GM18502 (cell line): ENCODE measurements around the gene TPK1.
A peak's percentile ranks its signal among the peaks of the same experiment; 100 is the strongest.
"Not testable (repeated sequence)": the region's sequence is repeated elsewhere in the genome, so short reads cannot be mapped to it uniquely, and the experiment has no call there.

Experiments used
- ATAC-seq: cut with Tn5 transposase; IDR thresholded peaks from one replicate; pipeline ENCODE4 v1.9.1; 2021; ENCODE audit warnings: mild to moderate bottlenecking; ENCODE audit not compliant: unreplicated experiment, poor library complexity

TPK1 gene

DNA sequence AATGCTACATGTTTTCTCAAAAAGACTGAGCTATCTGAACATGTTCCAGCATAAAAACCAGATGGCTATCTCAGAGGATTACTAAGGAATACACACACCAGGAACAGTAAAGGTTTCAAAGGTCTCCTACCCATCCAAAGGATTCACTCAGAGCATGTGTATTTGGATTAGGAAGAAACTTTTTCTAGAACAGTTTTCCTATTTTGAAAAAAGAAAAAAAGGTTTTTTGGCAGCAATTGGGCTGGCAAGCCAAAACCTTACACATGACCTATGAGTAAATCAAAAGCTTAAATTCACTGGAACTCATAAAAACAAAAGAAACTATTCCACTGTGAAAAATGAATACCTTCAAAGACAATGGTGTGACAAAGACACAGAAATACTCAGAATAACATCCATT lies 9.6 kb downstream of the TPK1 start:
- no peak for ATAC-seq

DNA sequence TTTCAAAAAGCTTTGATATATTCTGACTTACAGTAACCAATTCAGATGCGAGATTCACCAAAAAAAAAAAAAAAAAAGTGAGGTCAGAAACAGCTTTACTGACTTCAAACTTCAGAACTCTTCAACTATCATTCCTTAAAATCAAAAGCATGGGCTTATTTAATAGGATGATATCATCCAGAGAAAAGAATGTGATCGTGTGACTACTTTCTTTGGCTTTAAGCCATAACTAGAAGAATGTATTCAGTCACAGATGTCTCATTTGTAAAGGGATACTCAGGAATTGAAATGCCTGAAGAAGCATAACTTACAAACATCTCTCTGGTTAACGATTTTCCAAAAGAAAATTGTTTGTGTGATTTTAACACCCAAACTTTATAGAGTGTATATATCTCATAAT lies 11.5 kb downstream of the TPK1 start:
- ATAC-seq, result no peak

DNA sequence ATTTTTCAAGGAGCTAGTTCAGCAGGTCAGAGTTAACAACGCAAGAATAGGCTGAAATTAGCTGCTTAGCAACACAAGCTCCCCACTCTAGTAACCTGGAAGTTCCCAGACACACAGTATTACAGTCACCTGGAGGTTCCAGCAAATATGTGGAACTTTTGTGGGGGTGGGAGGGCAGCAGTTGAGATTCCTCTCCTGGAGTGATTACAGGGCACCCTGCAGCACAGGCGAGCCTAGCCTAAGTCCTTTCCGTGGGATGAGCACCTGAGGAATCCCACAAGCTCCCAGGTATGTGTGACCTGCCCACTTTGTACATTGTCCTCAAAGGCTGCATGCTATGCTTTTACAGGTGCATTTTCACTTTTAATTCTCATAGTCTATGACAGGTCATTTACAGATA lies 13.6 kb downstream of the TPK1 start:
- no peak for ATAC-seq

DNA sequence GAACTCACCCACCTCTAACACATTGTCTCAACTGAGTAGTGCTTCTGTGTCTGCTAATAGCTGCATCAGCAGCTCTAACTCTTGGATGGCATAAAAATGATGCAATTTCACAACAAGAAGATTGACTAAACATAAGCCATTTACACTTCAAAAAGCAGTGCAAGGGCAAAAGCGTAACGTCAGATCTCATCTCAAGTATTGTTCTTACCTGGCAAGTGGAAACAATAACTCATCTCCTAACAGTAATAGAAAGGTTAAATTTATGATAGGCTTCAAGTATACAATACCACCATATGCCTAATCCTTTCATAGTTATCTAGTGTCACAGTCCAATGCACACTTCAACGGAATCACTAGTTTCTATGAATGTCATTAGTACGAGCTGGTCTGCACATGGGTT lies 14.8 kb downstream of the TPK1 start:
- ATAC-seq, result peak; percentile 50

- ATAC-seq, result peak; percentile 28
Measured at GRCh38 chr7:144820552-144820951, 15.3 kb downstream of the TPK1 start.

DNA sequence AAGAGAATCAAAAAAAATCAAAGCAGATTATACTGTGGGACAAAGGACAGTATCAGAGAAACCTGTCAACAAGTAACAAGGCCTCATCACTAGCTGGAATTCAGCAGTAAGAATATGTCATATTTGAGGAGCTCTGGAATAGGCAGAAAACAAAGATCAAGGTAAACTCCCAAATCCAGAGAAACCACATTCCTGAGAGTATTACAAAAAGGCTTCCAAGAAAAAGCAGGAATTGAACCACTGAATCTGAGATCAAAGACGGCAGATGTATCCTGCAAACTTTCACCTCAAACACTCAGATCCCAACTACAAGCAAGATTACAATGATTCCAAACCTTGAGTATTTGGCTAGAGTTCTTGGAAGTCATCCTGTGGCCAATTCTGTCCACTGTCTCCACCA lies 16.3 kb downstream of the TPK1 start:
- ATAC-seq, result no peak

GRCh38 chr7:144818511-144818910 lies 17.3 kb downstream of the TPK1 start:
- ATAC-seq, result peak; percentile 81

GRCh38 chr7:144817001-144817400 lies 18.9 kb downstream of the TPK1 start:
- no peak for ATAC-seq

- no peak for ATAC-seq
Measured at GRCh38 chr7:144814299-144814698, 21.6 kb downstream of the TPK1 start.

DNA sequence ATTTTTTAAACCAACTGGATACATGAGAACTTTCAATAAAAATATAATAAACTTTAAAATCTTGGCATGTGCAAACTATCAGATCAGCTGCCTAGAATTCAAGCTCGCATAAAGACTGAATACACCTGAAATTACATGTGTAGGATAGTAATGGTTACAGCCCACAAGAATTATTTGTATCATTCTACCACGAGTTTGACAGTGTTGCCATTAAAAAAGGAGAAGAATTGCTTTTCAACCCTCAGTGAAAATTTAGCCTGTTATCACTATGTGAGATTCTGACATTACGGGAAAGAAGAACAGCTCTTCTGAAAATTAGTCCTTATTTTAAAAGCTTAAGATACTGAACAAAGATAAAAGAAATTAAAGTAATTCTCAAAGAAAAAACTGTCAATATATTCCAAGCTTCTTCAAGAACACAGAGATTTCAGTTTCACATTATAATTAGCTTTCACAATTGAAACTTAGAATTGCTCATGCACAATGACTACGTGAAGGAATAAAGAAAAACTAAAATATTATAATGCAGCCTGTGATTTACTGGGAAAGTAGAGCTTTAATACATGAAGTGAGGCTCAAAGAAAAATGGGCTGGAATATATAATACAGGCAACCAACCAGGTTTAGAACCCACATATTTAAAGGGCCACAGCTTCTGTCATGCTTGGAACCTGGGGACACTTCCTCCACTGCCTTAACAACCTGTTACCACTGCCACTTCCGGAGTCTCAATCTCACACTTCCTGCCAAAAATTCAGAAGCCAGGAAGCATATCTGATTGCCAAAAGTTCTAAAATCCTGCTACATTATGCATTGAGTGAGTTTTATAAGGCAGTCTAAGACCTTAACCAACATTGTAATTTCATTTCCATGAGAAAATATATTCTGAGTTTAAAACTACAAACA lies 23.2 kb downstream of the TPK1 start:
- peak; percentile 97 for ATAC-seq

- no peak for ATAC-seq
Measured at GRCh38 chr7:144805627-144806239, 30.1 kb downstream of the TPK1 start.

DNA sequence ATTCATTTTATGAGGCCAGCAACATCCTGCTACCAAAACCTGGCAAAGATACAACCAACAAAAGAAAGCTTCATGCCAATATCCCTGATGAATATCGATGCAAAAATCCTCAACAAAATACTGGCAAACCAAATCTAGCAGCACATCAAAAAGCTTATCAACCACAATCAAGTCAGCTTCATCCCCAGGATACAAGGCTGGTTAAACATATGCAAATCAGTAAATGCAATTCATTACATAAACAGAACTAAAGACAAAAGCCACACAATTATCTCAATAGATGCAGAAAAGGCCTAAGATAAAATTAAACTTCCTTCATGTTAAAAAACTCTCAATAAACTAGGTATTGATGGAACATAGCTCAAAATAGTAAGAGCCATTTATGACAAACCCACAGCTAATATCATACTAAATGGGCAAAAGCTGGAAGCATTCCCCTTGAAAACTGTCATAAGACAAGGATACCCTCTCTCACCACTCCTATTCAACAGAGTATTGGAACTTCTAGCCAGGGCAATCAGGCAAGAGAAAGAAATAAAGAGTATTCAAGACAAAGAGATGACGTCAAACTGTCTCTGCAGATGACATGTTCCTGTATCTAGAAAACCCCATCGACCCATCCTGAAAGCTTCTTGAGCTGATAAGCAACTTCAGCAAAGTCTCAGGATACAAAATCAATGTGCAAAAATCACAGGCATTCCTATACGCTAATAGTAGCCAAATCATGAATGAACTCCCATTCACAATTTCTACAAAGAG lies 35.0 kb downstream of the TPK1 start:
- not testable (repeated sequence) for ATAC-seq

- ATAC-seq, result no peak
Measured at GRCh38 chr7:144796919-144797318, 38.9 kb downstream of the TPK1 start.

DNA sequence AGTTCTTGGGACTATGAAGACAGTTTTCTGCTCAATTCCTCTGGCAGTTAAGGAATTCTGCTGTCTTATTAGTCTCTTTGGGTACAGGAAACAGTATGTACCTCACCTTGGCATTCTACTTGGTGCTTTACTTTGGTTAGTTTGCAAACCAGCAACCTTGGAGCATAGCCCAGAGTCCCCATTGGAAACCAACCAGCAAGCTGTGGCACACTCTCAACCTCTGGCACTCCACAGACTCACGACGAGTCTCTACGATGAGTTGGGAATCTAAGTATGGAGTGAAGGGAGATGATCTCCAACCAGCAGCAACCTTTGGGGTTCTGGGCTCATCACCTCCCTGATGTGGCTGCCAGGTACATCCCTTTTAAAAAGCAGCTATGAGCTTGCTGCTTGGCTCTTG lies 43.8 kb downstream of the TPK1 start:
- ATAC-seq, result no peak

DNA sequence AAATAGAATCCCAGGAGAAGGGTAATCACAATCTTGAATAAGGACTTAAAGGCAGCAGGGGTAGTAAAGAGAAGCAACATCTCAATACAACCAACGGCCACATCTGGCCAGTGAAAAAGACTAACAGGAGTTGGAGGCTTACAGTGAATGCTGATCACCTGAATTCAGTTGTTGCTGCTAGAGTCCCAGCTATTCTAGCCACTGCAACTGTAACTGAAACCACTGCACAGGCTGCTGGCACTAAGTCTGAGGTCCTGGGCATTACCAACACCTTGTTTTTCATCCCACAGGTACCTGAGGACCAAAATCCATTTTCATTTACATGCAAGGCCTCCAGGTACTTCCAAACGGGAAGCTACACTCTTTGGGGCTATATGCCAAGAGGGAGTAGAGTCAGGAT lies 44.4 kb downstream of the TPK1 start:
- no peak for ATAC-seq

DNA sequence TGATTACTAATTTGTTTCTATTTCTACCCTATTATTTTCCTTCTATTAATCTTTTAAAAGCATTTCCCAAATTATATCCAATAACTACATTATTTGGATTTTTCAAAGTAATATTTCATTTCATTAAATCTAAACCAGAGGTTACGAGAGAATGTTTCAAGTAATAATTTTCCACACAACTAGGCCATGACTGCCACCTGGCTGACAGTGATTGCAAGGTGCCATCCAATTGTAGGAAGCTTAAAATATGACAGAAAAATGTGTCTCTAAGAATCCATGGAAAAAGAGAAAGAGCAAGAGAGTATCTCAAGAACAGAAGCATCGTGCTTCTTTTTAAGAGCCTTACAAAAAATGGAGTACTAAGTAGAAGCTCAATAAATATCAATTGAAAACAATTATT lies 48.7 kb downstream of the TPK1 start:
- no peak for ATAC-seq

DNA sequence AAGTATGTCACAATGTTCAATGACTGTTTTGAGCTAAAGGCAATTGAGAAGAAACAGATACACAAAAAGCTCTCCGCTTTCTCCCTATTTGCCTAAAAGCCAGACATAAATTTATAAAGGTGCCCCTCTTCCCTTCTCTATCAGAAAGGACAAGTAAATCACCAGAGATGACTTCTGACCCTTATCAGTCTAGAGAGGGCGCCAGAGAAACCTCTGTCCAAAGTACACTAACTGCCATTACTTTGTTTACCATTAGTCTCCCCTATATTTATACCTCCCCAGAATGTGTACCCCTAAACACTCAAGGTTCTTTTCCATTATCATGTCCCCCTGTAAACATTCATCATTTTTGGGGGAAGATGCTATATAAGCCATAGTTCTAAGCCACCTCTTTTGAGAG lies 49.3 kb downstream of the TPK1 start:
- peak; percentile 72 for ATAC-seq

GRCh38 chr7:144786079-144786478 lies 49.8 kb downstream of the TPK1 start:
- no peak for ATAC-seq

GRCh38 chr7:144785521-144785920 lies 50.3 kb downstream of the TPK1 start:
- ATAC-seq, result no peak

DNA sequence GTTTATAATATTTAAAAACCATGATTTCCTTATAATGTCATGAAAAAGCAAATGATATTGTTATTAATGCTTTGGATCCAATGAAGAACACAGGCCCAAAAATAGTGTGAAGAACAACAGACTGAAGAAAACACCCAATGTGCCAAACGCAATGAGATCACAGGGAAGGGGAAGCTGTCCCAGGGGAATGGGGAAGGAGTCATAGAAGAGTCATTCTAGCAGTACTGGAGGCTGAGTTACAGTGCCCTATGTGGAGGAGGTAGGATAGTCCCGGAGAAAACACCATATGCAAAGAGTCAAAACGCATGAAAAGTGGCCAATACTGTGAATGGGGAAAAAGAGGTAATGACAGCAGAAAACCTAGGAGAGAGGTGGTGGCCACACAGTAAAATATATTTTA lies 50.9 kb downstream of the TPK1 start:
- ATAC-seq, result no peak

GRCh38 chr7:144784441-144784840 lies 51.4 kb downstream of the TPK1 start:
- no peak for ATAC-seq
